DMS79 (cell line): Measurements from ENCODE around the gene VWA8.
"Not testable (repeated sequence)": the region's sequence is repeated elsewhere in the genome, so short reads cannot be mapped to it uniquely, and the experiment has no call there.

Experiments used
- DNase-seq: peaks from one replicate; lab custom pipeline; 2025; lab: John Stamatoyannopoulos, UW

VWA8 gene

GRCh38 chr13:41851351-41851750 is 109.6 kb downstream of the VWA8 start:
- no peak for DNase-seq

- DNase-seq = no peak
These were observed 112.3 kb downstream of the VWA8 start for GRCh38 chr13:41848435-41849255.

- DNase-seq = no peak
These were observed 113.7 kb downstream of the VWA8 start for GRCh38 chr13:41847216-41847615.

- DNase-seq = no peak
These were observed 118.8 kb downstream of the VWA8 start for GRCh38 chr13:41842036-41842620.

- no peak for DNase-seq
These were observed 123.3 kb downstream of the VWA8 start for GRCh38 chr13:41837629-41838028.

- no peak for DNase-seq
These were observed 125.0 kb downstream of the VWA8 start for GRCh38 chr13:41835871-41836270.

GRCh38 chr13:41834697-41835096 is 126.2 kb downstream of the VWA8 start:
- DNase-seq = not testable (repeated sequence)

- DNase-seq = no peak
These were observed 127.1 kb downstream of the VWA8 start for GRCh38 chr13:41833831-41834230.

- DNase-seq = no peak
These were observed 127.7 kb downstream of the VWA8 start for GRCh38 chr13:41833201-41833600.

- no peak for DNase-seq
These were observed 133.2 kb downstream of the VWA8 start for GRCh38 chr13:41827507-41828213.

GRCh38 chr13:41825691-41826090 is 135.2 kb downstream of the VWA8 start:
- no peak for DNase-seq

GRCh38 chr13:41823476-41823875 is 137.4 kb downstream of the VWA8 start:
- no peak for DNase-seq

GRCh38 chr13:41822560-41822959 is 138.3 kb downstream of the VWA8 start:
- DNase-seq = no peak

- DNase-seq = no peak
These were observed 139.7 kb downstream of the VWA8 start for GRCh38 chr13:41821238-41821594.

- DNase-seq = no peak
These were observed 140.2 kb downstream of the VWA8 start for GRCh38 chr13:41820581-41821237.

GRCh38 chr13:41816057-41816456 is 144.9 kb downstream of the VWA8 start:
- no peak for DNase-seq

- DNase-seq = no peak
These were observed 147.5 kb downstream of the VWA8 start for GRCh38 chr13:41813426-41813825.

- no peak for DNase-seq
These were observed 148.1 kb downstream of the VWA8 start for GRCh38 chr13:41812851-41813250.

GRCh38 chr13:41812237-41812636 is 148.7 kb downstream of the VWA8 start:
- no peak for DNase-seq

- DNase-seq = no peak
These were observed 149.3 kb downstream of the VWA8 start for GRCh38 chr13:41811588-41812021.

- no peak for DNase-seq
These were observed 150.9 kb downstream of the VWA8 start for GRCh38 chr13:41809962-41810361.

- not testable (repeated sequence) for DNase-seq
These were observed 157.5 kb downstream of the VWA8 start for GRCh38 chr13:41803445-41803735.
